ENCODE measurements around the gene GMPR2.

The GMPR2 gene

GRCh38 chr14:24268225-24268624 is 35.5 kb downstream of the GMPR2 start:
- no peak for DNase-seq (ENCODE audit: low read depth)

- DNase-seq (ENCODE audit: low read depth): no peak
These were observed 36.6 kb downstream of the GMPR2 start for GRCh38 chr14:24269368-24269767.

GRCh38 chr14:24269910-24270536 is 37.3 kb downstream of the GMPR2 start:
- no peak for DNase-seq (ENCODE audit: low read depth)

- DNase-seq (ENCODE audit: low read depth): no peak
These were observed 37.9 kb downstream of the GMPR2 start for GRCh38 chr14:24270537-24271133.

GRCh38 chr14:24271134-24271833 is 38.6 kb downstream of the GMPR2 start, which contains the start of gene RABGGTA:
Gene RABGGTA (minus strand): TSS chr14:24271597. CDS start chr14:24271115, 482 bp downstream.
- DNase-seq (ENCODE audit: low read depth): peak; percentile 91

GRCh38 chr14:24271834-24272263 is 39.1 kb downstream of the GMPR2 start:
- no peak for DNase-seq (ENCODE audit: low read depth)

- DNase-seq (ENCODE audit: low read depth): no peak
These were observed 39.7 kb downstream of the GMPR2 start for GRCh38 chr14:24272467-24272866.

GRCh38 chr14:24273422-24273998 is 40.8 kb downstream of the GMPR2 start:
- DNase-seq (ENCODE audit: low read depth): no peak

GRCh38 chr14:24274101-24274543 is 41.4 kb downstream of the GMPR2 start:
- DNase-seq (ENCODE audit: low read depth): peak; percentile 7

- DNase-seq (ENCODE audit: low read depth): no peak
These were observed 44.3 kb downstream of the GMPR2 start for GRCh38 chr14:24277071-24277470.

- DNase-seq (ENCODE audit: low read depth): no peak
These were observed 45.0 kb downstream of the GMPR2 start for GRCh38 chr14:24277606-24278321.

GRCh38 chr14:24278424-24278823 is 45.7 kb downstream of the GMPR2 start:
- no peak for DNase-seq (ENCODE audit: low read depth)

GRCh38 chr14:24279301-24280186 is 46.8 kb downstream of the GMPR2 start:
- DNase-seq (ENCODE audit: low read depth): no peak

- no peak for DNase-seq (ENCODE audit: low read depth)
These were observed 48.2 kb downstream of the GMPR2 start for GRCh38 chr14:24280797-24281460.

GRCh38 chr14:24281636-24282035 is 48.9 kb downstream of the GMPR2 start:
- no peak for DNase-seq (ENCODE audit: low read depth)

GRCh38 chr14:24282736-24283135 is 50.0 kb downstream of the GMPR2 start:
- DNase-seq (ENCODE audit: low read depth): no peak

- DNase-seq (ENCODE audit: low read depth): no peak
These were observed 51.2 kb downstream of the GMPR2 start for GRCh38 chr14:24283796-24284460.

GRCh38 chr14:24284501-24285035 is 51.8 kb downstream of the GMPR2 start:
- no peak for DNase-seq (ENCODE audit: low read depth)

- DNase-seq (ENCODE audit: low read depth): no peak
These were observed 52.6 kb downstream of the GMPR2 start for GRCh38 chr14:24285351-24285750.

GRCh38 chr14:24286996-24287395 is 54.3 kb downstream of the GMPR2 start:
- no peak for DNase-seq (ENCODE audit: low read depth)

All from activated T-helper 1 cell treated with Interleukin-2 at 50 U/mL for 16 hours (primary cell).